ENCODE measurements around the gene TRIM41.

DNA sequence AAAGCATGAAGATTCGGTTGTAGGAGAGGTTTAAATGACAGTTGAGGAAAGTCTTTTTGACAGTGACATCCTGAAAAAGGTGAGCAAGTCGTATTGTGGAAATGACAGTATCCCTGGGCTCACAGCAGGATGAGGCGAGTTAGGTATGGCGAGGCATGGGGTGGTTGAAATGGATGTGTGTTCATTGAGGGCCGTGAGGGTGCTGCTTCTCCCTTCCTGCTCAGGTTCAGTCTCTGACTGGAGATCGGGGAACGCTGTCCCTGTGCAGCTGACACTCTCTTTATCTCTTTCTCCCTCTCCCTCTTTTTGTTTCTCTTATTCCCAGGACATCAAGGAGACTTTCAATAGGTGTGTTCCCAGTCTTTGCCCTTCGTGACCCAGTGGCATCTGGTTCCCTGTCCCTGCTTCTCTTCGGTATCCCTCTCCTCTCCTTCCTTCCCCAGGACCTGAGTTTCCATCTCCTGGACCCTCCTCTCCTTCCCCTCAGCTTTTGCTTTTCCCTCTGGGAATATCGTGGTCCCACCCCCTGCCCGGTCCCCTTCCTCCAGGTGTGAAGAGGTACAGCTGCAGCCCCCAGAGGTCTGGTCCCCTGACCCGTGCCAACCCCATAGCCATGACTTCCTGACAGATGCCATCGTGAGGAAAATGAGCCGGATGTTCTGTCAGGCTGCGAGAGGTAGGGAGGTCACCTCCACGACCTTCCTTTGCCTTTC, 10.2 kb downstream of the TRIM41 start:
- TF ChIP-seq ETV6 (IDR thresholded peaks at IDR 0.05; ENCODE audit: borderline replicate concordance in 1 of 2, low read depth in 2 of 2, low read length in 1 of 2) (no peak), ETV6 (CRISPR knock-in tag; IDR thresholded peaks at IDR 0.05; ENCODE audit: borderline replicate concordance) (no peak), RAD21 (CRISPR knock-in tag; conservative IDR thresholded peaks at IDR 0.05 in 1 of 2, IDR thresholded peaks at IDR 0.05 in 1 of 2) (no peak), ZNF780A (CRISPR knock-in tag; IDR thresholded peaks at IDR 0.05) (no peak)

Measured in K562 (cell line).